PC-9 (cell line): ENCODE data around the gene SHISA5. TPM values are rescaled to one million over a fixed set of nuclear protein-coding genes. Genes with fewer than 3 reads are reported as not detected.

Experiments
- BruUV-seq: library from RNA; stranded (reverse); fragments of 400-500 nt; replicated peaks from 2 replicates; lab custom pipeline; 2021; lab: Mats Ljungman, UMichigan
- CTCF ChIA-PET: fragments of 300-600 bp; sonication (Branson Sonifier 250); formaldehyde crosslinking; loops from one replicate; lab custom pipeline; 2022; ENCODE audit warnings: antibody characterized with exemption; lab: Charles Lee
- POLR2A ChIA-PET: fragments of 300-600 bp; sonication (Branson Sonifier 250); formaldehyde crosslinking; loops from one replicate; lab custom pipeline; 2022; ENCODE audit warnings: antibody characterized with exemption; ENCODE audit not compliant: unreplicated experiment; lab: Charles Lee
- DNase-seq, 2 experiments: peaks; one replicate each; pipeline versions ENCODE4 v3.0.0 to v3.0.0-alpha.2; 2015 to 2022; ENCODE audit warnings: mixed read lengths in 1 of 2
- H2AFZ ChIP-seq: fragments of 200-600 bp; sonication (generic); 2 replicates; pipeline ENCODE4 v1.8.1; 2017; ENCODE audit warnings: antibody characterized with exemption
- H3F3A ChIP-seq: fragments of 200-600 bp; sonication (generic); 2 replicates; pipeline ENCODE4 v1.8.1; 2017; ENCODE audit warnings: antibody characterized with exemption, mild to moderate bottlenecking, low read depth; ENCODE audit not compliant: insufficient read depth
- H3K27ac ChIP-seq: fragments of 200-600 bp; sonication (generic); 2 replicates; pipeline ENCODE4 v1.6.1; 2016; ENCODE audit warnings: mixed run types
- H3K27me3 ChIP-seq: fragments of 200-600 bp; sonication (generic); 2 replicates; pipeline ENCODE4 v1.6.1; 2016; ENCODE audit warnings: low read depth, mixed run types; ENCODE audit not compliant: insufficient read depth
- H3K36me3 ChIP-seq: fragments of 200-600 bp; sonication (generic); 2 replicates; pipeline ENCODE4 v1.6.1; 2016; ENCODE audit warnings: low read depth, mixed run types
- H3K4me1 ChIP-seq: fragments of 200-600 bp; sonication (generic); replicated peaks from 2 replicates; pipeline ENCODE4 v1.6.1; 2016; ENCODE audit warnings: mixed run types; ENCODE audit not compliant: insufficient read depth
- H3K4me2 ChIP-seq: fragments of 200-600 bp; sonication (generic); 2 replicates; pipeline ENCODE4 v1.6.1; 2017; ENCODE audit warnings: mixed run types
- H3K4me3 ChIP-seq: fragments of 200-600 bp; sonication (generic); 2 replicates; pipeline ENCODE4 v1.6.1; 2016; ENCODE audit warnings: mixed run types
- H3K79me2 ChIP-seq: fragments of 200-600 bp; sonication (generic); 2 replicates; pipeline ENCODE4 v1.6.1; 2017; ENCODE audit warnings: low read depth, mixed run types
- H3K9me2 ChIP-seq: fragments of 200-600 bp; sonication (generic); 2 replicates; pipeline ENCODE4 v1.8.1; 2017; ENCODE audit warnings: mild to moderate bottlenecking; ENCODE audit not compliant: insufficient read depth
- H3K9me3 ChIP-seq: fragments of 200-600 bp; sonication (generic); 2 replicates; pipeline ENCODE4 v1.8.1; 2016; ENCODE audit warnings: low read depth; ENCODE audit not compliant: insufficient read depth
- H4K20me1 ChIP-seq: fragments of 200-600 bp; sonication (generic); 2 replicates; pipeline ENCODE4 v1.8.1; 2017; ENCODE audit not compliant: insufficient read depth
- EZH2 ChIP-seq: fragments of 200-600 bp; sonication (generic); IDR thresholded peaks from 2 replicates; pipeline ENCODE4 v1.8.0; 2017; ENCODE audit warnings: antibody characterized with exemption, low read depth
- intact Hi-C: fragments of 100-400 bp; cut with micrococcal nuclease; formaldehyde crosslinking; loops from one replicate; pipeline ENCODE4 v1.10.0; 2022; ENCODE audit not compliant: unreplicated experiment
- total RNA-seq: library from RNA; stranded (reverse); gene quantifications from 2 replicates; pipeline ENCODE4 v1.2.3, GENCODE V29; 2021
- TF ChIP-seq, protein P1 (sequence below): fragments of 200-600 bp; sonication (generic); conservative IDR thresholded peaks from 2 replicates; pipeline ENCODE4 v1.6.1; 2017; ENCODE audit warnings: mixed run types, antibody characterized with exemption, mild to moderate bottlenecking, moderate library complexity

SHISA5 gene
- total RNA-seq, 1 experiment from 2014 or later = 133 TPM

DNA sequence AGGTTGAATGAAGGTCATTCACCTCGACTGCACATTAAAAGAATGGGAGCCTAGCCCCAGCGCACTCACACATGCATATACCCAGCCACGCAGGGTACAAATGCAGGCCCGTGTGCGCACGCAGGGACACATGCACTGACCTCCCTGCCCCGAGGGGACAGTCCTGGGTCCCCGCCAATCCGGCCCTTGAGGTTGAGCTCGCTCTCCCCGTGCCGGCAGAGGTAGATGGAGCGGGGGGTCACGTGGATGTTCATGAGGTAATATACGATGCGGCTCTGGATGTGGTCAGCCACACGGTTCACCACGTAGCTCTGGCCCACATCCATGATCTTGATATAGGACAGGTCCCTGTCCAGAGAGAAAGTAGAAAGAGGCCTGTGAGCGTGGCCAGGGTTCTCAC, 32.1 kb upstream of the SHISA5 start:
- TF ChIP-seq, protein P1, sequence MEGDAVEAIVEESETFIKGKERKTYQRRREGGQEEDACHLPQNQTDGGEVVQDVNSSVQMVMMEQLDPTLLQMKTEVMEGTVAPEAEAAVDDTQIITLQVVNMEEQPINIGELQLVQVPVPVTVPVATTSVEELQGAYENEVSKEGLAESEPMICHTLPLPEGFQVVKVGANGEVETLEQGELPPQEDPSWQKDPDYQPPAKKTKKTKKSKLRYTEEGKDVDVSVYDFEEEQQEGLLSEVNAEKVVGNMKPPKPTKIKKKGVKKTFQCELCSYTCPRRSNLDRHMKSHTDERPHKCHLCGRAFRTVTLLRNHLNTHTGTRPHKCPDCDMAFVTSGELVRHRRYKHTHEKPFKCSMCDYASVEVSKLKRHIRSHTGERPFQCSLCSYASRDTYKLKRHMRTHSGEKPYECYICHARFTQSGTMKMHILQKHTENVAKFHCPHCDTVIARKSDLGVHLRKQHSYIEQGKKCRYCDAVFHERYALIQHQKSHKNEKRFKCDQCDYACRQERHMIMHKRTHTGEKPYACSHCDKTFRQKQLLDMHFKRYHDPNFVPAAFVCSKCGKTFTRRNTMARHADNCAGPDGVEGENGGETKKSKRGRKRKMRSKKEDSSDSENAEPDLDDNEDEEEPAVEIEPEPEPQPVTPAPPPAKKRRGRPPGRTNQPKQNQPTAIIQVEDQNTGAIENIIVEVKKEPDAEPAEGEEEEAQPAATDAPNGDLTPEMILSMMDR = no peak
- no peak for TF ChIP-seq EZH2
- no TSS peak for BruUV-seq
- H3F3A ChIP-seq = no peaks in the 10 kb centered on the region
- H3K79me2 ChIP-seq = no peaks in the 10 kb centered on the region
- no peak overlapping the region for H3K27ac ChIP-seq
- no peaks in the 10 kb centered on the region for H3K9me3 ChIP-seq
- CTCF ChIA-PET = no interaction called here
- H2AFZ ChIP-seq = no peak overlapping the region
- no peak for DNase-seq
- no peak overlapping the region for H3K4me3 ChIP-seq
- intact Hi-C loops = no loop called here
- H3K27me3 ChIP-seq = no peaks in the 10 kb centered on the region
- no peaks in the 10 kb centered on the region; the same call in 1 of the 2 replicates for H4K20me1 ChIP-seq
- H3K36me3 ChIP-seq = no peaks in the 10 kb centered on the region
- H3K4me1 ChIP-seq = no peaks in the 10 kb centered on the region
- H3K4me2 ChIP-seq = no peak overlapping the region
- POLR2A ChIA-PET = no interaction called here
- no peaks in the 10 kb centered on the region for H3K9me2 ChIP-seq

DNA sequence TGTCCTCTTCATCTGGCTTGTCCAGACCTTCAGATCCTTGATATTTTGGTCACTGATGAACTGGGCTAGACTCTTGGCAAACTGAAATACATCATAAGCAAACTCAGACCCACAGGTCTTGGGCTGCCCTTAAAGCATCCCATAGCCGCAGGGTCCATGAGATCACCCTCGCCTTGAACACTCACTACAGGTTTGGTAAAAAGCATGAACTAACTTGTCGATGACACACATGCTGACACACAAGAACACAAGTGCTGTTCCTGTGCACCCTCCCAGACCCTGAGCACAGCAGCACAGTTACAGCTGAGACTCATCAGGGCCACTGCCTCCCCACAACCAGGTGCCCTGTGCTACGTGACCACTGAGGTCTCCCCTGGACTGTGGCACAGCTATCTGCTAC, 31.6 kb upstream of the SHISA5 start:
- no peak overlapping the region for H3K4me3 ChIP-seq
- H3K27ac ChIP-seq = no peak overlapping the region

DNA sequence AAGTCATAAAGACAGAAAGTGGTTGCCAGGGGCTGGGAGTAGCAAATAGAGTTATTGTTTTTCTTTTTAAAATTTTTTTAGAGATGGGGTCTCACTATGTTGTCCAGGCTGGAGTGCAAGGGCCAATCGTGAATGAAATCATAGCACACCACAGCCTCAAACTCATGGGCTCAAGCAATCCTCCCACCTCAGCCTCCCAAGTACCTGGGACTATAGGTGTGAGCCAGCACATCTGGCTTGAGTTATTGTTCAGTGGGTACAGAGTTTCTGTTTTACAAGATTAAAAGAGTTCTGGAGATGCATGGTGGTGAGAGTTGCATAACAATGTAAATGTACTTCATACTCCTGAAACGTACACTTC, 29.0 kb upstream of the SHISA5 start:
- Histone ChIP-seq H3K4me2 (no peak overlapping the region), H2AFZ (no peak overlapping the region), H3K9me3 (no peaks in the 10 kb centered on the region), H4K20me1 (no peaks in the 10 kb centered on the region; the same call in 1 of the 2 replicates), H3F3A (0 out of 2 replicates have a peak, but pooled peaks cover 2% of the 10 kb centered on the region), H3K27ac (no peak overlapping the region), H3K9me2 (no peaks in the 10 kb centered on the region), H3K27me3 (no peaks in the 10 kb centered on the region), H3K4me3 (no peak overlapping the region), H3K36me3 (no peaks in the 10 kb centered on the region), H3K4me1 (no peaks in the 10 kb centered on the region), H3K79me2 (no peaks in the 10 kb centered on the region)
- ChIA-PET CTCF (no interaction called here), POLR2A (no interaction called here)
- no peak for TF ChIP-seq EZH2
- TF ChIP-seq, protein P1 = no peak
- intact Hi-C loops = no loop called here
- no peak for DNase-seq
- BruUV-seq = no TSS peak

More for the DNA sequence above, 31.6 kb upstream of the SHISA5 start:
- Histone ChIP-seq H3K79me2 (no peaks in the 10 kb centered on the region), H3K9me2 (no peaks in the 10 kb centered on the region), H3K36me3 (no peaks in the 10 kb centered on the region), H3F3A (0 out of 2 replicates have a peak, but pooled peaks cover 1% of the 10 kb centered on the region), H3K4me1 (no peaks in the 10 kb centered on the region), H3K27me3 (no peaks in the 10 kb centered on the region), H2AFZ (no peak overlapping the region), H3K9me3 (no peaks in the 10 kb centered on the region), H4K20me1 (no peaks in the 10 kb centered on the region; the same call in 1 of the 2 replicates), H3K4me2 (no peak overlapping the region)
- CTCF ChIA-PET = no interaction called here
- no peak for DNase-seq
- POLR2A ChIA-PET = no interaction called here
- TF ChIP-seq, protein P1 = no peak
- no peak for TF ChIP-seq EZH2
- BruUV-seq = no TSS peak
- intact Hi-C loops = no loop called here
